ENCODE measurements around the gene HTR3A. TPM values are rescaled to one million over a fixed set of nuclear protein-coding genes. Genes with fewer than 3 reads are reported as not detected.

Gene HTR3A
- total and polyA plus RNA-seq, 2 experiments from 2014 or later: 5.8 to 8.1 TPM

- TF ChIP-seq ZNF462 (CRISPR knock-in tag; IDR thresholded peaks at IDR 0.05) (no peak), EZH2phosphoT487 (IDR thresholded peaks at IDR 0.05; ENCODE audit: unreplicated experiment) (no peak)
Observed at GRCh38 chr11:113979431-113979830, 4.5 kb downstream of the HTR3A start (continued).

- no peak overlapping the region for H2AFZ ChIP-seq
- H3K27me3 Mint-ChIP-seq (ENCODE audit: insufficient read depth, low read depth, poor library complexity): peaks cover 13% of the 10 kb centered on the region
- peaks cover 3% of the 10 kb centered on the region for H3K4me1 Mint-ChIP-seq
- H3K4me2 ChIP-seq: no peak overlapping the region
- no peak overlapping the region for H3K27ac Mint-ChIP-seq
- H3K36me3 ChIP-seq (ENCODE audit: insufficient read depth): no peaks in the 10 kb centered on the region
- no peaks in the 10 kb centered on the region; the same call in 2 of the 3 replicates for H3K9me3 Mint-ChIP-seq
- H4K20me1 ChIP-seq (replicated peaks; ENCODE audit: insufficient read depth): no peaks in the 10 kb centered on the region
- no peaks in the 10 kb centered on the region for H3K79me2 ChIP-seq (replicated peaks; ENCODE audit: insufficient read depth)
- no peaks in the 10 kb centered on the region for H3K27me3 ChIP-seq (ENCODE audit: insufficient read depth)
- DNase-seq (ENCODE audit: low spot score): no peak
- no peaks in the 10 kb centered on the region for H3F3A ChIP-seq (replicated peaks; ENCODE audit: low read depth)
- H3K4me3 ChIP-seq: no peak overlapping the region
- no peak for ATAC-seq
- no peaks in the 10 kb centered on the region for H3K9me2 ChIP-seq (ENCODE audit: insufficient read depth)
- no peaks in the 10 kb centered on the region for H3K36me3 Mint-ChIP-seq (ENCODE audit: low read depth)
- no peak overlapping the region for H3K4me3 Mint-ChIP-seq
- H3K4me1 ChIP-seq (ENCODE audit: insufficient read depth): 0 out of 2 replicates have a peak, but pooled peaks cover 1% of the 10 kb centered on the region
- H3K27ac ChIP-seq (ENCODE audit: low read depth): no peak overlapping the region
- TF ChIP-seq JUNB (IDR thresholded peaks at IDR 0.05; ENCODE audit: unreplicated experiment): no peak
- TF ChIP-seq ZNF114 (CRISPR knock-in tag; IDR thresholded peaks at IDR 0.05): no peak
- no peak for TF ChIP-seq STAT1 (IDR thresholded peaks at IDR 0.05; ENCODE audit: unreplicated experiment)
- TF ChIP-seq POLR2AphosphoS5 (IDR thresholded peaks at IDR 0.05; ENCODE audit: low read depth): no peak
- no peak for TF ChIP-seq CREB1 (CRISPR knock-in tag; IDR thresholded peaks at IDR 0.05; ENCODE audit: low read depth)
- no peak for TF ChIP-seq ETS1 (IDR thresholded peaks at IDR 0.05)
- TF ChIP-seq REST (IDR thresholded peaks at IDR 0.05; ENCODE audit: unreplicated experiment): no peak
- no peak for TF ChIP-seq NANOG (IDR thresholded peaks at IDR 0.05; ENCODE audit: borderline replicate concordance)
- TF ChIP-seq CTCF (conservative IDR thresholded peaks at IDR 0.05; ENCODE audit: low read depth in 2 of 2): no peak
- TF ChIP-seq EZH2phosphoT487 (IDR thresholded peaks at IDR 0.05; ENCODE audit: unreplicated experiment): no peak
- TF ChIP-seq EZH2 (IDR thresholded peaks at IDR 0.05; ENCODE audit: low read depth, unreplicated experiment): no peak
- TF ChIP-seq ZNF331 (CRISPR knock-in tag; IDR thresholded peaks at IDR 0.05; ENCODE audit: low read depth): no peak
Observed at GRCh38 chr11:113980785-113981184, 5.9 kb downstream of the HTR3A start.
